ENCODE data around the gene MAP1LC3B.

The MAP1LC3B gene

DNA sequence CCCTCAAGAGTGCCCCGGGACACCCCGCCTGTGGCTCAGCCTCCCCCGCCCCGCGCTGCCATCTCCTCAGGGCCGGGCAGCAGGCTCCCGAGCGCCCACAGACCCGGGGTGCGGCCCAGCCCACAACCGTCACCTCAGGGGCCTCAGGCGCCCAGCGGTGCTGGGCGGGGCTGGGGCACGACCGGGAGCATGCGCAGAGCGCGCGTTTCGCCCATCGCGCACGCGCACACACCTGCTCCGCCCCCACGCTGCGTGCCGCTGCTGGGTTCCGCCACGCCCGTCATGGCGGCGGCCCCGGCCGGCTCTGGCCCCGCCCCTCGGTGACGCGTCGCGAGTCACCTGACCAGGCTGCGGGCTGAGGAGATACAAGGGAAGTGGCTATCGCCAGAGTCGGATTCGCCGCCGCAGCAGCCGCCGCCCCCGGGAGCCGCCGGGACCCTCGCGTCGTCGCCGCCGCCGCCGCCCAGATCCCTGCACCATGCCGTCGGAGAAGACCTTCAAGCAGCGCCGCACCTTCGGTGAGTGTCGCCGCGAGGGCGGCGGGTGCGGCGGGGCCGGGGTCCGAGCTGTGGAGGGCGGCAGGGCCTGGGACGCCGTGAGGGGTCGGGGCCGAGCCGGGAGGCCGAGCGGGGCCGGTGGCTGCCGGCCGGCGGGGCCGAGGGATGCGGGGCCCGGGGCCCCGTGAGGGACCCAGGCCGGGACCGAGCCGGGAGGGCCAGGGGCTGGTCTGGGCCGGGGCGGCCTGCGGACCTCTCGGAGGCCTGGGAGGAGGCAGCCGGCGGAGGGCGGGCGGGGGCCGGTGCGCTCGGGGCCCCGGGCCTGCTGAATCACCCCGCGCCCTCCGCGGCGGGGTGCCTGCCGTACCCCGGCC is at the start of gene MAP1LC3B:
TSS of gene MAP1LC3B (plus strand) at position 387 of the 871 bp plus-strand sequence. CDS start at position 479, 92 bp downstream.
- peak; percentile 80 to 96 for DNase-seq

DNA sequence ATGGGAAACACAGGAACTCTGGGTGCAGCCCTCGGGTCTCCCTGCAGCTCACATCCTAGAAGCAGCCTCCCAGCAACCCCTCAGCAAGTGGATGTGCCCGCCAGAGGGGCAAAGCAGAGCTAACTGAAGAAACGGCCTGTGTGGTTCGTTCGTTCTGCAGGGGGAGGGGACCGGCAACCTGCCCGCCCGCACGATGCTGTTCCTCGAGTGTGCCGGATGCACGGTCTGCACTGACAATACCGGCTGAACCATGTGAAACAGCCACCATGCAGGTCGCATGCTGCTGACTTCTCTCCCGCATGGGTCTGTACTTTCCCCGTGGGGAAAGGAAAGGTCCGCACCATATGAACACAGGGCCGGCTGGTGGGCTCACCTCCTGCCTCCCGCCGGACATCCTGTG is 49.6 kb upstream of the MAP1LC3B start:
- DNase-seq, result no peak

DNA sequence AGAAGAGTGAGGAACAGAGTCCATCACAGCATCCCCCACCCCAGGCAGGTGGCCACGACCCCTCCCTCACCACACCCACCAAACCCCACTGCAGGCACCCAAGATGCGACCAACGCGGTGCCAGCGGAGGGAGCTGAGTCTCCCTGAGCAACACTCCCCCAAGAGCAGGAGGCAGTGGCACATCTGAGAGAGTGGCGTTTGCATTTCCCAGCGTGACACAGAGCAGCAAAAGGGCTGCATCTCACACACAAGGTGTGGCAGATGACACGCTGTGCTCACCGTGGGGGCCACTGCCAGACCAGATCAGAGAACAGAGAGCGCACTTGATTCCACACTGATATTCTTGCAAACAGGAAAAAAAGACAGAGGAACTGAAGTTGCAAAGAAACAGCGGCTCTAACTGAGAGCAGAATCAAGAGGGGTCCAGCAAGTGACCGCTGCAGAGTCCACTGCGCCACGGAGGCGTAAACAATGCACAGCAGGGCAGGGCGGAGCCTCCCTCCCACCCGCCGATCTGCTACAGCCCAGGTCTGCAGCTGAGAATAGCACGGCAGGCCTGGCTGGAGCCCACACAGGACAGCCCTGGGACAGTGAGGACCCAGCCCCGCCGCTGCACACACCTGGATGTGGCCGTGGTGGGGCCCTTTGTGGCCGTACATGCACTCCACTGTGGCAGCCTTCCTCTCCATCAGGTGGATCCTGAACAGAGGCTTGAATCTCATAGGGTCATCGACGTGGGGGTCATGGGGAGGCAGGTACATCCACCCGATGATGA is 49.0 kb upstream of the MAP1LC3B start:
- no peak for DNase-seq

DNA sequence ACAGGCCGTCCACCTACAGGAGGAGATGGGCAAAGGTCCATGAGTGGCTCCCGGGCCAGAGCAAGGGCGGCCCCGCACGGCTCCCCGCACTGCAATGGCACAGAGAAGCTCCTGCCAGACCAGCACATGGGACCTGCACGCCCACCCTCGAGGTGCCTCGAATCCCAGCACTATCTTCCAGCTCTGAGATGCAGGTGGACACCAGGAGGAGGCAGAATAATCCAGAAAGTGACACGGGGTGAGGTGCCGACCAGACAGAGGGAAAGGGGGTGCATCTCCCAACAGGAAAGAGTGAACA is 48.4 kb upstream of the MAP1LC3B start:
- DNase-seq, result no peak

DNA sequence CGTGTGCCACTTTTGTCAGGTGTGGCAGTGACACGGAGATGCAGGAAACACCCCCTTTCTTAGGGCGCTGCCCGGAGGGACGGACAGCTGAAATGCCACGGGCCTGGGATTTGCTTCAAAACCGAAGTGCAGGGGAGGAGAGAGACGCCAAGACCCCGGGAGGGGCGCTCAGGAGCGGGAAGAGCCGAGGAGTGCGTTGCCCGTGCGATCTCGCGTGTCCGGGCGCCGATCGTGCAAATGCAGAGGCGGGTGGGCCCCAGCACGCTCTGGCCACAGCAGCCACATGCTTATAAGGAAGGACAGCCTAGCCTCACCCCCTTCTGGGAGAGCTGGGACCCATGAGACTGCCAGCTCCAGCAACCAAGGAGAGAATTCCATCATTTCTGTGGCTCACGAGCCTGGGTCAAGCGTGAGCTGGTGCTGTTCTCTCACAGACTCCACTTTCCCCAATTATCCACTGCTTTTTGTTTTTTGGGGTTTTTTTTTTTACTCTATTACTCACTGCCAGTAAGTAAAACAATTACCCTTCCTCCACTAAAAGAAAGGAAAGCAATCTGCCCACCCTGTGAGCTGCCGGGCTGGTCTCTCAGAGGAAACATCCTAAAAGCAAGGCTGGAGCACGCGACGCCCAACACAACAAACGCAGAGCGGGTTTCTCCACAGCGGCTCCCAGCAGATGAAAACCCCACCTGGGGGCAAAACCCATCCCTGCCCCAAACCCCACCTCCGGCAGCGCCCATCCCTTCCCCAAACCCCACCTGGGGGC is 47.8 kb upstream of the MAP1LC3B start:
- no peak for DNase-seq

DNA sequence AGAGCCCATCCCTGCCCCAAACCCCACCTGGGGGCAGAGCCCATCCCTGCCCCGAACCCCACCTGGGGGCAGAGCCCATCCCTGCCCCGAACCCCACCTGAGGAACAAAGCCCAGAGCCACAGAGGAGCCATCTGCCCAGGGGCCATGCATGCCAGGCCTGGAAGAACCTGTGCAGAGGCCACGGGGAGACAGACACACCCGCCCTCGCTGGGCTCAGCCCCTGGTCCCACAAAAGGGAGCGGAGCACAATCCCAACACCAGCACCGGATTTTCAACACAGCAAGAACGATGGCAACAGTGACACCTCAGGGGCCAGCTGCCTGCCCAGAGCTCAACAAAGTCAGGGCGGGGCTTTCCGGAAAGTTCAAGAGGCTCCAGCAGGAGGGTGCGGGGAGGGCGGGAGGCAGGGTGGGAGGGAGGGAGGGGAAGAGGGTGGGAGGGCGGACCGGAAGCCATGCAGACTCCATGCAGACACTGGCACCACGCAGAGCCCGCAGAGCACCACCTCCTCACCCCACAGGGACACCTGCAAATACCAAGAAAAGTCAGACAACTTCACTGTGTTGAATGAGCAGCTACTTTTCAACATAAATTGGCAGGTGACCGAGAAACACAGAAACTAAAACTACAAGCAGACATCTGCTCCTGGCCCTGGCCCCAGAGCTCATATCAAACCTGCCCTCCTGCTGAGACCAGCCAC is 47.1 kb upstream of the MAP1LC3B start:
- DNase-seq, result no peak

DNA sequence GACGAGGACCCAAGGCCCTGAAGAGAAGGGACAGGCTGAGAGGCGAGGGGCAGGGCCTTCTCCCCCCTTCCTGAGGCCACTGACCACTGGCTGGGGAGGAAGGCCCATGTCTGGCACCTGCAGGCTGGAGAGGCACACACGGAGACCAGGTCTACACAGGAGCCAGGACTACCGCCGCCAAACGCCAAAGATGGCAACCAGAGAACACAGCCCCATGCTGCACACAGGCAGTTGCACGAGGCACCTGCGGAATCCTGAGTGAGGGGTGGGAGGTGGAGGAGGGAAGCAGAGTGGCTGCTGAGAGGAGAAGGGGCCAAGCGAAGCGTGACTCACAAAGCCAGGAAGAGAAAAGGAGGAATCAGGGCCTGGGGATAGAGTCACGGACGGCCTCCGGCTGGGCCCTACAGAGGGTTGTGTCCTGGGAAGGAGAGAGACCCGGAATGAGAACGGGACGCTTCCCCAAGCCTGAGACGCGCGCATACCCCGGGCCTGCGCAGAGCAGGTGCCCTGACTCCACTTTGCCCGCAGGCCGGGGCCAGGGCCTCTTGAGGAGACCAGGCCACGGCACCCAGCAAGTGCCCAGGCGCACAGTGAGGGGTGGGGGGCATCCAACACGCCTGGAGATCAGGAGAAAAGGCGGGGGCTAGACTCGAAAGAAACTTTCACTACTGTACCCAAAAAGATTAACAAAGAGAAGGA is 46.3 kb upstream of the MAP1LC3B start:
- DNase-seq, result no peak

DNA sequence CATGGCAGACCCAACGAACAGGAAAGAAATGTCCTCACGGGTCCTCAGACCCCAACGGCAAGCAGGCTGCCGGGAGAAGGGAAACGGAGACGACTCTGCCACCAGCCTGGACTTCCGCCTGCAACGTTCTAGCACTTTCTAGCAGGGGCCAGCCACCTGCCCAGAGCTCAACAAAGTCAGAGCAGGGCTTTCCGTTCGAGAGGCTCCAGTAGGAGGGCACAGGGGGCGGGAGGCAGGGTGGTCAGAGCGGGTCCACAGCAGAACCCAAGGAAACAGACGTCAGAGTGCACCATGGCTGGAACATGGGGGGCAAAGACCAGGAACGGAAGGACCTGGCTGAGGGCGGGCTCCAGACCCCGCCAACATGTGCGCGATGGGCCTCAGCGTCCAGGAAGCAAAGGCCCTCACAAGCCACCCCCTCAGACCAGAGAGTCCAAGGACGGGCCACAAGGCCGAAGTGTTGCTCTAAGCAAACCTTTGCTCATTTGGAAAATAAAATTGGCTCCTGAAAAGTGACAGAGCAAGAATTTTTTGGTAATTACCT is 45.5 kb upstream of the MAP1LC3B start:
- no peak for DNase-seq

DNA sequence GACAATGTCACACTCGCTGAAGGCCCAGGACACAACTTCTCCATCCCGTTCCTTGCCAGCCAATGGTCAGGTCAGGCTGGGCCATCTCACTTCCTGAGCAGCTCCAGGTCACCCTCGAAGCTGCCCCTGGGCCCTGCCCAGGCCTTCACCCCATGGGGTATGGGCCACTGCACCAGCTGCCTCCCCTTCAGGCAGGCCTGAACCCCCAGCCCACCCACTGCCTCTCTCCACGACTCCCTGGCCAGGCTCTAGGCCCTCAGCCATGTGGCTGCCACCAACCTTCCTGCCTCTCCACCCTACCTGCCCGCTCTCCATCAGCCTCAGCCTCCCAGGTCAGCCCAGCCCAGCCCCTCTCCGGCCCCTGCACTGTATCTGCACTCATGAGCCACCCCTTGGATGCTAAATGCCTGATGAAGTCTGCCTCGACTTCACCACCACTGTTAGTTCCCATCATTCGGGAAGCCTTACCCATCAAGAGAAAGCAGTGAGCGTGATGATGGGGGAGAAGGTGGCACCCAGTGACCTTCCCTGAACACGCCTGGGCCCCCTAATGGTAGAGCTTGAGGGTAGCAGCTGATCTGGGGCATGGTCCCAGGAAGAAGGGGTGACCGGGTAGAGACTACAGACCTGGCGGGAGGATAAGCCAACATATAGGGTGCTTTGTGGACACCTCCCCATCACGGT is 44.1 kb upstream of the MAP1LC3B start:
- DNase-seq, result no peak

DNA sequence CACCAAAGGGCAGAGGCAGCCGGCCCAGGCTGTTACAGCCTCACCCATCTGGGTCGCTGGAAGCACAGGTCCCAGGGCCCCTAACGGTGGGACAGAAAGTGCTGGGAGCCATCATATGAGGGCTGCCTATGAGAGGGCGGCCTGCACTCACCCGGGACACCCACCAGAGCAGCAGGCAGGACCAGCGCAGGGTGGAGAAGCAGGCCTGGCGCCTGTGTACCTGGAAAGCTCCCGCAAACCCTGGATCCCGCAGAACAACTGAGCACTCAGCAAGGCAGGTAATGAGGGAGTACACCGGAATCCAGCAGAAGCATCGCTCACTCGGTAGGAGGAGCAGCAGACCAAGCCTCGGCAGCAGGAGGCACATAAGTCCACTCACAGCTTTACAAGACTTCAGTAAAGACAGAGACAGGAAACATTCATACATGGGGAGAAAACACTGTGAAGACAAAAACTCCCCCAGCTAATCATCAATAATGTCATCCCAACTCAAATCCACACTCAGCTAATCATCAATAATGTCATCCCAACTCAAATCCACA is 43.4 kb upstream of the MAP1LC3B start:
- DNase-seq, result no peak

DNA sequence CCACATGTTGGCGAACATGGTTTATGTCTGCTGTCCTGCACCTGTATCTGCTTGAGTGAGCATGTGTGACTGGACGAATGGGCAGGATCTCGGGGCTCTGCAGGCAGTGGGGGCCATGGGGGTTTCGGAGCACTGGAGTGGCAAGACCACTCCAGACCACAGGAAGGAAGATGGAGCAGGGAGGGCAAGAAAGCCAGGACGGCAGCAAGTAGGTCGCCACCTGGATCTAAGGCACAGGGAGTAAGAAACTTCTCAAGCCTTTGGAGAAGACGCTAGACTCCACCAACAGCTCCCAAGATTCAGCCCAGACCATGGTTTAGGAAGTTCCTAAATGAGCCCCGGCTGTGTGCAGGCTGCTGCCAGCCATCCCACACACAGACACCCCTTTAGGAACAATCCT is 42.1 kb upstream of the MAP1LC3B start:
- DNase-seq, result no peak

DNA sequence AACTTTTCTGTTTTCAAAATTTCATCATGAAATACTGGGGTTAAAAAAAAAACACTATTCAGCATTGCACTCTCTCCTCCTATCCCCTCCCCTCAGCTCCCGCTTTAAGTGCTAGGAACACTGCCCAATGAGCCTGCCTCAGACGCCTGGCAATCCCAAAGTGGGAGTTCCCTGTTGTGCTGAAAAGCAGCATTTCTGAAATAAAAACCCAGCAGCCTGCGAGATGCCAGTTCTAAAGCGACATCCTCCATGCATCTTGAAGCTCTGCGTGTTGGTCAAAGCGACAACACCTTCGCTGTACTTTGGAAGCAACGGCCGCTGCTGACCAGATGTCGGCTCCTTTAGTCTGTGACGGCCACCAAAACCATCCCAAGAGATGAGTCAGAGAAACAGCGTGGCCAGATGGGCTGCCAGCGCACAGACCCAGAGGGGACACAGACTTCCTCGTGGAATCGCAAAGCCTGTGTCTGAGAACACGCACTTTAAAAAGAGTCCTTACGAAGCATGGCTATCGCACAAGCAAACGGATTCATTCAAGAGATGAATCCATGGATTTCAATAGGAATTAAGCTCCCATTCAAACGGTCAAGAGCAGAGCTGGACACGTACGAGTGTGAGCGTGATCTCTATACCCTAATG is 41.3 kb upstream of the MAP1LC3B start:
- DNase-seq, result no peak

DNA sequence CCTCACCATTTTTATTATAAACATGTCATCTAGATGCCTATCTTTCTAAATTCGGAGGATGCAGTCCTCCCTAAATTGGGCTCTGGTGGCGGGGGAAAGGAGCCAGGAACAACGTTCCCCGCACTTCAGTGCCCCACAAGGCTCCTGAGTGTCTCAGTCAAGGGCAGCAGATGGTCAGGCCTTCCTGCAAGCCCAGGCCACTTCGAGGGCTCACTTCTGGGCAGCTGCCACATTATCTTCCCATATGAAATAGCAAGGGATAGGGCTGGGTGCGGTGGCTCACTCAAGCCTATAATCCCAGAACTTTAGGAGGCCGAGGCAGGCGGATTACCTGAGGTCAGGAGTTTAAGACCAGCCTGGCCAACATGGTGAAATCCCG is 40.8 kb upstream of the MAP1LC3B start:
- DNase-seq, result no peak

DNA sequence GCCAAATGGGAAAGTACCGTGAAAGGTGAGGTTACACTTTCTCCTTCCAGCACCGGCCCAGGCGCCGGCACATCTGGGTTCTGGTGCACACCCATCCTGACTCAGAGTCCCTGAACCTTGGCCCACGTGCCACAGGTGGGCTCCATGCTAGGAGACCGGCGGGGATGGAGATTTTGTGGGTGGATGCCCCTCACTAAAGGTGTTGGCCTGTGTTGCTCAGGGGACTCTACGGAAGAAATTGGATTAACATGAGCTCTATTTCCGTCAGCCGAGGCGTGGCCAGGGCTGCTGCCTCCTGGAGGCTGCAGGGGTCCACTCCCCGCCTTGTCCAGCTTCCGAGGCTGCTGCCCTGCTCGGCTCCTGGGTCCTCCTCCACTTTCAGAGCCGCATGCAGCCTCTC is 39.3 kb upstream of the MAP1LC3B start:
- DNase-seq, result no peak

DNA sequence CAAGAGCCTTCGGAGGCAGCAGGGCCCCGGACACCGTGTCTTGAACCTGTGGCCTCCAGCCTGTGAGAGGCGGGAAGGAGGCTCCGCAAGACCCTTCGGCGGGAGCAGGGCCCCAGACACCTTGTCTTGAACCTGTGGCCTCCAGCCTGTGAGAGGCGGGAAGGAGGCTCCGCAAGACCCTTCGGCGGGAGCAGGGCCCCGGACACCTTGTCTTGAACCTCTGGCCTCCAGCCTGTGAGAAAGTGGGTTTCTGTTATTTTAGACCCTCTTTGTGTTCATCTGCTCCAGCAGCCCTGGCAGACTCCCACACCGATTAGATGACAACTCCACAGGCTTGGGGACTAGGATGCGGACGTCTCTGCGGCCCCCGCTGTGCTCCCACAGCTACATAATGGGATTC is 38.5 kb upstream of the MAP1LC3B start:
- no peak for DNase-seq

DNA sequence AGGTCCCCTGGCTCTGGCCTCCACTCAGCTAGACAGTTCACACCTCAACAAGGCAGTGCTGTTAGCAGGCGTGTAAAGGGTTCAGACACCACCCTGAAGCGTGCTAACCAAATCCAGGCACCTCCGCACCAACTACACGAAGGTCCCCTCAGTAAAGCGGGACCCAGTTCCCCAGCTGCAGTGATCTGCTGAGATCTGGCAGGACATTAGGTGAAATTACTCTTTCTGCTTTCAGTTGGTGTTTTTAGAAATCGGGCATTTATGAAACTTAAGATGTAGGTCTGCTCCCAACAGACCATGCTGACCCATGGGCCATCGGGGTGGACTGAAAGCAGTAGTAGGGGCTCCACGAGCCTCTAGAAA is 35.7 kb upstream of the MAP1LC3B start:
- no peak for DNase-seq

DNA sequence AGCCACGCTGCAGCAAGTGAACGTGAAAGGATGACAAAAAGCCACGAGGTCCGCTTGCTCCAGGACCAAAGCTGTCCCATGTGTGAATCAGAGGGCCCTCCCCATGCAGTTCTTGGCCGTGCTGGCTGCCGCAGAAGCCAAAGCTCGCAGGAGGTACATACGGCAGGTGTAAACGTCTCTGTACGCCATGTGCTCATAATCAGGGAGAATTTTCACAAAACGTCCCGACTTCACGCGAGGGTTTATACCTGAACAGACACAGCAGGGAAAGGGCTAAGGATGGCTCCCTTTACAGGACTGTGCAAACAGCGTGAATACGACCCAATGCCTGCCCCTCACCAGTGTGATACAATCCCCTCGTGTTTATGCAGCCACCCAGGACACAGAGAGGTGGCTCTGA is 33.9 kb upstream of the MAP1LC3B start:
- DNase-seq, result no peak

DNA sequence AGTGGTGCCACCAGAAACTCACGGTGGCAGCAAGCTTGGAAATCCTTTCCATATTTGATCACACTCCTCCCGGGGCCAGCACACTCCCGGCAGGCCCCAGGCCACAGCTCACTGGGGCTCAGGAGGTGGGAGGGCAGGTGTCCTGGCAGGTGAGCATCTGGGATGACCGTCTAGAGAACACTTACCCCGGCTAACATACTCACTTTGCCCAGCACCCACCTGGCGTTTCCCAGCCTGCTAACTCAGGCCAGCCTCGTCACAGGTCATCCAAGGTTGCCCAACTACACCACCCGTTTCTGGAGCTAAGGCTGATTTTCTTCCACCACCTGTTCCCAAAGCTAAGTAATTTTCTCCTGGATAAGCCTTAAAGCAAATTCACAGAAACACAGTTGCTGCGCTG is 33.4 kb upstream of the MAP1LC3B start:
- no peak for DNase-seq

DNA sequence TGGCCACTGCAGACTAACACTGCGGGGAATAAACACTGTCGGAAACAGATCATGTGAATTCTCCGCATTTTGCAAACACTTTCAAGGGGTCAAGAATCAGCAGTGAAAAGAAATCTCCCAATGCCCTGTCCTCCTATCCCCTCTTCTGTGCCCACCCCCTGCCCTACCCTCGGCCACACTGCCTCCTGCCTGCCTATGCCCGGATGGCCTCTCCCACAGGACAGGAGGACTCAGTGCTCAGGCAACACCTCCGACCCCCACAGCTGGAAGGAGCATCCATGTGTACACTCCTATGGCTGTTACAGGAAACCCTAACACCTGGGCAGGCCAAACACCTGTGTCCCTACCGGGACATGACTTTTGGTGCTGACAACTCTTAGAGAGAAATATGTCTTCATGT is 33.0 kb upstream of the MAP1LC3B start:
- no peak for DNase-seq

DNA sequence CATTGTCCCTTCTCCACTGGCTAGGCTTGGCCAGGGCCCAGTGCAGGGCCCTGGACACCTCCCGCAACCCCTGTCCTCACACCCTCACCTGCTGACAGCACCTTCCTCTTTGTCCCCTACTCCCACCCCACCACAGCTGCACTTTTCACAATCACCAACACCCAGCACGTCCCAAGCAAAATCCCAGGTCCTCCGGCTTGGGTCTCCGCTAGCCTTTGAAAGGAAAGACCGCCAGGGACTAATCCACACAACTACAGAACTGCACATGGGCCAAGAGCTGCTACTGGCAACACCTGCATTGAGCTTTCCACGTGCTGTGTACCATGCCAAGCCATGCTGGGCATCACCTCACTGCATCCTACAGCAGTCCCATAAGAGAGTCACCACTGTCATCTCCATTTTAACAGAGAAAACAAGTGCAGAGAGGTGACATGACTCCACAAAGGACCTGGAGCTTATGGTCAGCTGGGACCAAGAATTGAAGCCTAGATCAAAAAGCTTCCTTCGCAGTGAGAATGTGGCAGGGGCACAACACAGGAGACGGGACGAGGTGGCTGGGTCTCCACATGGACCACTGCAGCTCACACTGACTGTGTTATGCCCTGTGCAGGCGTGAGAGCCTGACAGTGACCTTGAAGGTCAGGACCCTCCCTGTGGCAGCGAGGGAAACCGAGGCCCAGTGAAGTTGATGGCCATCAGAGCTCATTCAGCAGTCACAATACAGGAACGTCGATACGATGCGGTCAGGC is 31.1 kb upstream of the MAP1LC3B start:
- no peak for DNase-seq

Data from bone marrow (tissue), 2 donors.